WTC11 (cell line): ENCODE results near the gene LRRC8D. TPM values are rescaled to one million over a fixed set of nuclear protein-coding genes. Genes with fewer than 3 reads are reported as not detected.
A peak's percentile ranks its signal among the peaks of the same experiment; 100 is the strongest.

Experiments used
- ATAC-seq: fragments of 200-7000 bp; cut with Tn5 transposase; 2 replicates; pipeline ENCODE4 v1.10.0; 2021; ENCODE audit warnings: mild to moderate bottlenecking, moderate library complexity
- CTCF ChIA-PET: fragments of 300-600 bp; sonication (Branson Sonifier 250); formaldehyde crosslinking; loops from one replicate; lab custom pipeline; 2021; ENCODE audit warnings: antibody characterized with exemption; lab: Charles Lee
- POLR2A ChIA-PET: fragments of 350-600 bp; sonication (Branson Sonifier 250); formaldehyde crosslinking; loops from one replicate; lab custom pipeline; 2021; ENCODE audit warnings: antibody characterized with exemption; lab: Charles Lee
- DNase-seq: peaks from one replicate; pipeline ENCODE4 v3.0.0; 2021; ENCODE audit warnings: low spot score
- H3K27ac Mint-ChIP-seq: 2 replicates; pipeline ENCODE4 v1.8.0; 2021; ENCODE audit warnings: mixed read lengths
- H3K27me3 Mint-ChIP-seq: 2 replicates; pipeline ENCODE4 v1.8.0; 2021; ENCODE audit warnings: low read depth, mild to moderate bottlenecking, moderate library complexity, mixed read lengths
- H3K36me3 Mint-ChIP-seq: 2 replicates; pipeline ENCODE4 v1.8.0; 2021; ENCODE audit warnings: mixed read lengths
- H3K4me1 Mint-ChIP-seq: 2 replicates; pipeline ENCODE4 v1.8.0; 2022; ENCODE audit warnings: mixed read lengths
- H3K4me3 Mint-ChIP-seq: 2 replicates; pipeline ENCODE4 v1.8.0; 2021; ENCODE audit warnings: mild to moderate bottlenecking, moderate library complexity, mixed read lengths
- H3K9me3 Mint-ChIP-seq: 2 replicates; pipeline ENCODE4 v1.8.0; 2021; ENCODE audit warnings: mixed read lengths
- ATF2 ChIP-seq: sonication (generic); formaldehyde crosslinking; IDR thresholded peaks from 2 replicates; pipeline ENCODE4 v1.8.1; 2022; ENCODE audit warnings: low read depth, missing genetic modification reagents, borderline replicate concordance
- GABPB1 ChIP-seq: sonication (generic); formaldehyde crosslinking; IDR thresholded peaks from 2 replicates; pipeline ENCODE4 v1.8.1; 2023; ENCODE audit warnings: mild to moderate bottlenecking, missing genetic modification reagents
- GTF2I ChIP-seq: fragments of 250-450 bp; sonication (Bioruptor Pico); conservative IDR thresholded peaks from 2 replicates; pipeline ENCODE4 v1.4.0; 2021; ENCODE audit warnings: mild to moderate bottlenecking
- JAZF1 ChIP-seq: fragments of 250-450 bp; sonication (Bioruptor Pico); IDR thresholded peaks from 2 replicates; pipeline ENCODE4 v1.9.0; 2021; ENCODE audit warnings: moderate library complexity, mild to moderate bottlenecking, inconsistent platforms
- PRDM15 ChIP-seq: sonication (generic); formaldehyde crosslinking; IDR thresholded peaks from 2 replicates; pipeline ENCODE4 v1.8.0; 2022; ENCODE audit warnings: missing genetic modification reagents
- TEAD4 ChIP-seq: sonication (generic); formaldehyde crosslinking; IDR thresholded peaks from 2 replicates; pipeline ENCODE4 v1.8.0; 2022; ENCODE audit warnings: mild to moderate bottlenecking, missing genetic modification reagents
- TP53 ChIP-seq: sonication (generic); formaldehyde crosslinking; IDR thresholded peaks from 2 replicates; pipeline ENCODE4 v1.8.1; 2023; ENCODE audit warnings: mild to moderate bottlenecking, missing genetic modification reagents
- total RNA-seq: library from RNA; stranded (reverse); gene quantifications from 3 replicates; pipeline ENCODE4 v1.2.3, GENCODE V29; 2021
- TF ChIP-seq, protein P1 (sequence below): sonication (generic); formaldehyde crosslinking; IDR thresholded peaks from 2 replicates; pipeline ENCODE4 v1.8.1; 2023; ENCODE audit warnings: mild to moderate bottlenecking, missing genetic modification reagents
- TF ChIP-seq, protein P2 (sequence below): fragments of 200-600 bp; IDR thresholded peaks from 2 replicates; pipeline ENCODE4 v1.8.0; 2022; ENCODE audit warnings: antibody characterized with exemption

Gene LRRC8D
- total RNA-seq, 1 experiment from 2014 or later: 42.6 TPM

- no peak for TF ChIP-seq TEAD4 (CRISPR knock-in tag)
- ChIA-PET CTCF (interaction anchor here (0.9 to 1.7 kb wide), 2 partner anchors 7 to 32 kb away, joined by 3 to 5 read pairs; no protein-coding TSS in a partner anchor), POLR2A (no interaction called here)
- Mint-ChIP-seq H3K27ac (peak overlapping the region; percentile 82), H3K36me3 (no peaks in the 10 kb centered on the region), H3K9me3 (no peaks in the 10 kb centered on the region), H3K4me3 (peak overlapping the region; percentile 38), H3K27me3 (no peaks in the 10 kb centered on the region), H3K4me1 (peaks cover 93% of the 10 kb centered on the region)
- ATAC-seq (no peak), DNase-seq (no peak)
These were observed 15.6 kb downstream of the LRRC8D start for GRCh38 chr1:89836252-89837035.

GRCh38 chr1:89837036-89837481 lies 16.2 kb downstream of the LRRC8D start:
- no peaks in the 10 kb centered on the region for H3K9me3 Mint-ChIP-seq
- TF ChIP-seq PRDM15 (CRISPR knock-in tag): peak; percentile 97
- TF ChIP-seq GABPB1: 0 out of 2 replicates have a peak, but pooled peaks have one; percentile 28
- TF ChIP-seq JAZF1 (CRISPR knock-in tag): no peak
- H3K27me3 Mint-ChIP-seq: no peaks in the 10 kb centered on the region
- H3K27ac Mint-ChIP-seq: peak overlapping the region; percentile 82
- H3K4me3 Mint-ChIP-seq: peak overlapping the region; percentile 38
- peaks cover 93% of the 10 kb centered on the region for H3K4me1 Mint-ChIP-seq
- ATAC-seq: peak; percentile 77
- ChIA-PET CTCF (no interaction called here), POLR2A (interaction anchor here (1.1 kb wide), 1 partner anchor 15 kb away, joined by 4 read pairs; no protein-coding TSS in a partner anchor)
- DNase-seq: no peak
- H3K36me3 Mint-ChIP-seq: no peaks in the 10 kb centered on the region

- Mint-ChIP-seq H3K4me1 (peaks cover 93% of the 10 kb centered on the region), H3K27ac (peak overlapping the region; percentile 82), H3K9me3 (no peaks in the 10 kb centered on the region), H3K4me3 (peak overlapping the region; percentile 38), H3K27me3 (no peaks in the 10 kb centered on the region), H3K36me3 (no peaks in the 10 kb centered on the region)
- ChIA-PET POLR2A (interaction anchor here (1.1 kb wide), 1 partner anchor 15 kb away, joined by 4 read pairs; no protein-coding TSS in a partner anchor), CTCF (no interaction called here)
- DNase-seq: no peak
- TF ChIP-seq, protein P1, sequence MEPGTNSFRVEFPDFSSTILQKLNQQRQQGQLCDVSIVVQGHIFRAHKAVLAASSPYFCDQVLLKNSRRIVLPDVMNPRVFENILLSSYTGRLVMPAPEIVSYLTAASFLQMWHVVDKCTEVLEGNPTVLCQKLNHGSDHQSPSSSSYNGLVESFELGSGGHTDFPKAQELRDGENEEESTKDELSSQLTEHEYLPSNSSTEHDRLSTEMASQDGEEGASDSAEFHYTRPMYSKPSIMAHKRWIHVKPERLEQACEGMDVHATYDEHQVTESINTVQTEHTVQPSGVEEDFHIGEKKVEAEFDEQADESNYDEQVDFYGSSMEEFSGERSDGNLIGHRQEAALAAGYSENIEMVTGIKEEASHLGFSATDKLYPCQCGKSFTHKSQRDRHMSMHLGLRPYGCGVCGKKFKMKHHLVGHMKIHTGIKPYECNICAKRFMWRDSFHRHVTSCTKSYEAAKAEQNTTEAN (CRISPR knock-in tag): no peak
- ATAC-seq: no peak
These were observed 16.7 kb downstream of the LRRC8D start for GRCh38 chr1:89837510-89837909.

- Mint-ChIP-seq H3K4me1 (peaks cover 83% of the 10 kb centered on the region), H3K27ac (peak overlapping the region; percentile 4; the same call in 1 of the 2 replicates), H3K27me3 (no peaks in the 10 kb centered on the region), H3K36me3 (peaks cover 4% of the 10 kb centered on the region), H3K4me3 (no peak overlapping the region), H3K9me3 (no peaks in the 10 kb centered on the region)
- CTCF ChIA-PET: interaction anchor here (0.6 to 0.9 kb wide), 2 partner anchors 34 to 35 kb away, joined by 3 to 4 read pairs; no protein-coding TSS in a partner anchor
- ATAC-seq (no peak), DNase-seq (no peak)
- TF ChIP-seq ATF2 (CRISPR knock-in tag) (no peak), TP53 (CRISPR knock-in tag) (no peak), GTF2I (CRISPR knock-in tag) (no peak)
- TF ChIP-seq, protein P2, sequence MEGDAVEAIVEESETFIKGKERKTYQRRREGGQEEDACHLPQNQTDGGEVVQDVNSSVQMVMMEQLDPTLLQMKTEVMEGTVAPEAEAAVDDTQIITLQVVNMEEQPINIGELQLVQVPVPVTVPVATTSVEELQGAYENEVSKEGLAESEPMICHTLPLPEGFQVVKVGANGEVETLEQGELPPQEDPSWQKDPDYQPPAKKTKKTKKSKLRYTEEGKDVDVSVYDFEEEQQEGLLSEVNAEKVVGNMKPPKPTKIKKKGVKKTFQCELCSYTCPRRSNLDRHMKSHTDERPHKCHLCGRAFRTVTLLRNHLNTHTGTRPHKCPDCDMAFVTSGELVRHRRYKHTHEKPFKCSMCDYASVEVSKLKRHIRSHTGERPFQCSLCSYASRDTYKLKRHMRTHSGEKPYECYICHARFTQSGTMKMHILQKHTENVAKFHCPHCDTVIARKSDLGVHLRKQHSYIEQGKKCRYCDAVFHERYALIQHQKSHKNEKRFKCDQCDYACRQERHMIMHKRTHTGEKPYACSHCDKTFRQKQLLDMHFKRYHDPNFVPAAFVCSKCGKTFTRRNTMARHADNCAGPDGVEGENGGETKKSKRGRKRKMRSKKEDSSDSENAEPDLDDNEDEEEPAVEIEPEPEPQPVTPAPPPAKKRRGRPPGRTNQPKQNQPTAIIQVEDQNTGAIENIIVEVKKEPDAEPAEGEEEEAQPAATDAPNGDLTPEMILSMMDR: no peak
- POLR2A ChIA-PET: interaction anchor here (0.5 kb wide), 1 partner anchor 142 kb away, joined by 4 read pairs; no protein-coding TSS in a partner anchor
These were observed 18.7 kb downstream of the LRRC8D start for GRCh38 chr1:89839516-89839915.
